GM11168 (cell line): ENCODE data around the gene CDH6.

Source experiments
- in situ Hi-C: fragments of 300-500 bp; cut with MboI; formaldehyde crosslinking; loops from one replicate; pipeline ENCODE4 v1.12.0; 2022; ENCODE audit warnings: low sequenced_read_pairs; ENCODE audit not compliant: unreplicated experiment

The CDH6 gene

GRCh38 chr5:31193591-31194467, at the start of gene CDH6:
Gene CDH6 (plus strand): TSS chr5:31193686. CDS start chr5:31267474, 73,788 bp downstream.
- in situ Hi-C loops: no loop called here

GRCh38 chr5:31144364-31144763, 49.1 kb upstream of the CDH6 start:
- in situ Hi-C loops: no loop called here

- in situ Hi-C loops: no loop called here
Observed at GRCh38 chr5:31148959-31149475, 44.5 kb upstream of the CDH6 start.

GRCh38 chr5:31153521-31153920, 40.0 kb upstream of the CDH6 start:
- in situ Hi-C loops: no loop called here

GRCh38 chr5:31156631-31157160, 36.8 kb upstream of the CDH6 start:
- in situ Hi-C loops: no loop called here

GRCh38 chr5:31157720-31158119, 35.8 kb upstream of the CDH6 start:
- in situ Hi-C loops: no loop called here

- in situ Hi-C loops: no loop called here
Observed at GRCh38 chr5:31158686-31159085, 34.8 kb upstream of the CDH6 start.

- in situ Hi-C loops: no loop called here
Observed at GRCh38 chr5:31161781-31162181, 31.7 kb upstream of the CDH6 start.

- in situ Hi-C loops: no loop called here
Observed at GRCh38 chr5:31165729-31166128, 27.8 kb upstream of the CDH6 start.

- in situ Hi-C loops: no loop called here
Observed at GRCh38 chr5:31169379-31169778, 24.1 kb upstream of the CDH6 start.

GRCh38 chr5:31172881-31173280, 20.6 kb upstream of the CDH6 start:
- in situ Hi-C loops: no loop called here

- in situ Hi-C loops: no loop called here
Observed at GRCh38 chr5:31173614-31174013, 19.9 kb upstream of the CDH6 start.

GRCh38 chr5:31181376-31181987, 12.0 kb upstream of the CDH6 start:
- in situ Hi-C loops: no loop called here

GRCh38 chr5:31182136-31182535, 11.3 kb upstream of the CDH6 start:
- in situ Hi-C loops: no loop called here

- in situ Hi-C loops: no loop called here
Observed at GRCh38 chr5:31185951-31186350, 7.5 kb upstream of the CDH6 start.

- in situ Hi-C loops: no loop called here
Observed at GRCh38 chr5:31186672-31187267, 6.7 kb upstream of the CDH6 start.

GRCh38 chr5:31187591-31187990, 5.9 kb upstream of the CDH6 start:
- in situ Hi-C loops: no loop called here

GRCh38 chr5:31192442-31192841, 1.0 kb upstream of the CDH6 start:
- in situ Hi-C loops: no loop called here

GRCh38 chr5:31193116-31193515, 370 bp upstream of the CDH6 start:
- in situ Hi-C loops: no loop called here

- in situ Hi-C loops: no loop called here
Observed at GRCh38 chr5:31194468-31194813, 955 bp downstream of the CDH6 start.
